Activated CD4-positive, alpha-beta T cell treated with anti-CD3 and anti-CD28 coated beads for 1 hour (primary cell): ENCODE data around the gene DDAH1.

ENCODE experiments used
- DNase-seq: peaks from one replicate; pipeline ENCODE4 v3.0.0-alpha.2; 2020

DDAH1 gene

DNA sequence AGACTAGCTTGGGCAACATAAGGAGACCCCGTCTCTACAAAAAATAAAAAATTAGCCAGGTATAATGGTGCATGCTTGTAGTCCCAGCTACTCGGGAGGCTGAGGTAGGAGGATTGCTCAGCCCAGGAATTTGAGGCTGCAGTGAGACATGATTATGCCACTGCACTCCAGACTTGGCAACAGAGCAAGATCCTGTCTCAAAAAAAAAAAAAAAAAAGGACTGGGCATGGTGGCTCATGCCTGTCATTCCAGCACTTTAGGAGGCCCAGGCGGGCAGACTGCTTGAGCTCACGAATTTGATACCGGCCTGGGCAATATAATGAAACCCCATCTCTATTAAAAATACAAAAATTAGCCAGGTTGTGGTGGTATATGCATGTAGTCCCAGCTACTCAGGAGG lies 141.2 kb downstream of the DDAH1 start:
- DNase-seq: no peak

DNA sequence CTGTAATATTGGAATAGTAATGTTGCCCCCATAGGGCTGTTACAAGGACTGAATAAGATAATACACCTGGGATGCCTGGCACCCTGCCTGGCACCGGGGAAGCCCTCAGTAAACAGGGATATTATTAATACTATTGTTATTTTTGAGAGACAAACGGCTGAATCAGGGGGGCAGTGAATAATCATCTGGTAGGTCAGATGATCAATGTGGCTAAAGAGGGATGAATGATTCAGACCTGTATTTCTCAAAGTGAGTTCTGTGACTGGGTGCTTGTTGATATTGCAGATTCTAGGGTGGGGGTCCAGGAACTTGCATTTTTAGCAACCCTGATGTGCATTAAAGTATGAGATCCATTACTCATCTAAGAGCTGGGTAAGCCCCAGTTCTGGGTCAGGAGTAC lies 142.3 kb downstream of the DDAH1 start:
- no peak for DNase-seq

DNA sequence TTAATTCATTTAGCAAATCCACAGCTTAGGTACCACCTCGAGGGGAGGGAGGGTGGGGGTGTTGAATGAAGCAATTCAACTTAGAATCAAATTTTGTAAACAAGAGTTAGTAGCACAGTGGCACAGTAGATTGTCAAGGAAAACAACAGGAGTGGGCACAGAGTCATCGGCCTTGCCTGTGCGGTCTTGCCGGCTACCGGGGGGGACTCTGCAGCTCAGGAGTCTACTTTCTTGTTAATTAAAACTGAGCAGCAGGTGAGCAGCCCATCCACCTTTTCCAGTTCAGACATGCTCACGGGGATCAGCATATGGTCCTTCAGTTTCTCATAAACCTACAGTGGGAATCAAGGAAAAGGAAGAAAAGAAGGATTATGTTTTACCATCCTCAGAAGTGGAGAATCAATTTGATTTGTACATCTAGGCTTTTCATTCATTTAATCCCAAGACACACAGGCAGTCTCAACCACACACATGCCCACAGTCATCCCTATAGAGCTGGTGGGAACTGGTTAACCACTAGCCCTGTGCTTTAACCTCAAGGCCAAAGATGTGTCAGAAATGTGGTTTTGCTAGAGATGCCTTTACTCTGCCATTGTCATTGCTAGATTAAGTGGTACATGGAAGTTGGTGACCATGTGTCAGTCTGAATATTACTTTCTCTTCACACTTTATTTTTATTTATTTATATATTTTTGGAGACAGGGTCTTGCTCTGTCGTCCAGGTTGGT lies 143.6 kb downstream of the DDAH1 start:
- no peak for DNase-seq

DNA sequence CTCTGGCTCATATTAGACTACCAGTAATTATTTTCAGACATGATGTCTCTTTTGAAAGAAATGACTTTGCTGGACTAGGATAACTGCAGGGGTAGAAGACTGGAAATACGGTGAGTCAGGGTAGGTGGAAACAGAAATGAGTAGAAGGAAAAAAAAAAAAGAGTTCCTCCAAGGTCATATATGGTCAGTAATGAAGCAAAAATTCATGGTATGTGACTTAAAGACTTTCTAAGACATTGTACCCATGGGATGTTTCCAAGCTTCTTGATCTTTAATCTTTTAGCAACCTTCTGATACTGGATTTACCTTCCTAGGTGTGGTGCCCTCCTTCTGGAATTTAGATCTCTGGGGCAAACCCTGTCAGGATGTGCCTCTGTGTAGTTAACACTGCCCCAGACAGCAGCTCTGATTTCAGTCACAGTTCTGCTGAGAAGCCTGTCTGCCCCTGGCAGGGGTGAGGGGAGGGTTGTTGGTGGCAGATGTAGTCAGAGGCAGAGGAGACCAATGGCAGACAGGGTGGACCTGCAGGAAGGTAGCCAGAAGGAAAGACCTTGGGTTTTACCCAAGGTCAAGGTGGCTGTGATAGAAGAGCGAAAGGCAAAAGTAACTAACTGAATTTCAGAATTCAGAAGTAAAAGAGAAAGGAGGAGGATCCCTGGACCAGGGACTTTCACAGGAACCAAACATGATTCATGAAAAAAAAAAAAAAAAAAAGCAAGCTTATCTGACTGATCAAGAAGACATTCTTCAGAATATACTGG lies 144.4 kb downstream of the DDAH1 start:
- no peak for DNase-seq

DNA sequence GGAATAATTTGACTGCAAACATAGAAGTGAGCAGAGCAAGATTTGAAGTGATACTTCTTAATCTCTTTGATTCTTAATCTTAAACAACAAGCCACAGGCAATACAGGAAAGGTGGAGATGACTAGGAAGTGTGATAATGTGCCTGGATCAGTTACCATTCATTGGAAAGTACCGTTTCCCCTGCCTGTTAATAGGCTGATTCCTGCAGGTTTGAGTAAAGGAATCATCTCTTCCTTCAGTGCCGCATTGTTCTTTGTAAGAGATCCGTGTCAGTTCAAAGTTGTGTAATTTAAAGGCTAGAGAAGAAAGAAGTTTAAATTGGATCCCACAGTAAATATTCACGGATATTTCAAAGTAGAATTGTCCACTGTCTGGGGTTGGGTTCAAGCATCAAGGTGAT lies 145.0 kb downstream of the DDAH1 start:
- no peak for DNase-seq

DNA sequence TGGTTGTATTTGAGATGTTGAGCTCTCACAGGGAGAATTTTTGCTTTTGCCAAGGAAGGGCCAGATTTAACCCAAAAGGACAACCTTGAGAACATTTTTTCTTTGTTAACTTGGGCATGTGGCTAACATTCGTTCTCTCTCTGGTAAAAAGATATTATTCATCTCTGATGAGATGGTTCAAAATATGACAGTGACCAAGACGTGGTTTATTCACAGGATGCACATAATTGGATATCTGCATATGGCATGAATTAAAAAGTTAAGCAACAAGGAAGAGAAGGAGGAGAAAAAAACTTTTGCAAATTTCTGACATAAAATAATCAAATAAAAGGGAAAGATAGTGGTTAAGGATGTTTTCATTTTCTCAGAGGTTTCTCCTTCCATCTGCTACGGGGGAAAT lies 145.5 kb downstream of the DDAH1 start:
- no peak for DNase-seq

DNA sequence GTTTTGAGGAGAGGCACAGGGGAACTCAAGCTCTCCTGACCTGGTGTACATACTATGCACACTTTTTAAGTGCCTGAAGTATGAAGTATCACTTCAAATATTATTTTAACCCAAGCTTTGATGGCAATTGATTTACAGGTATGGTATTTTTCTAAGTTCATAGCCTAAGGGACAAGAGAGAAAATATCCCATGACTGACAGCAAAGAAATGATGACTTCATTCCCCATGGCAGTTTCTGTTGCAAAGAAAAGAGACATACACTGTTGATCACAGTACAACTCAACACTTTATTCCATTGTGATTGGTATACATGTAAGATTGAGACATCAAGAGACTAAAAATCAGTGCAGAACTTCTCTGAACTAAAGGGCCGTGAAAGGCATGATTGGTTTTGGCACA lies 146.7 kb downstream of the DDAH1 start:
- no peak for DNase-seq

DNA sequence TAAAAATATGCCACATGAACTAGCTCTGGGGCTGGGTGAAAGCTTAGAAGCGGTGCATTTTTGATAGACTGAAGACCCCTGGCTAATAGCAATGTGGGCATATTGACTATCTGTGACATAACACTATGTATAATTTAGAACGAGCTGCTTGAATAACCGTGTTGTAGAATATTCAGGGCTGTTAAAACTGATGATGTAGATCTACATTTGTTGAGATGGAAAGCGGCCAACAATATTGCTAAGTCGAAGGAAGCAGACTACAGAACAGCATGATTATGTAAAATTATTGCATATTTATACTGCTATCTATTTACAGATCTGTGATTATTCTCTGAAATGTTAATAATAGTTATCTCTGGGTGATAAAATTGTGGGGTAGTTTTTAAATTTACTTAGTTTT lies 147.4 kb downstream of the DDAH1 start:
- no peak for DNase-seq

DNA sequence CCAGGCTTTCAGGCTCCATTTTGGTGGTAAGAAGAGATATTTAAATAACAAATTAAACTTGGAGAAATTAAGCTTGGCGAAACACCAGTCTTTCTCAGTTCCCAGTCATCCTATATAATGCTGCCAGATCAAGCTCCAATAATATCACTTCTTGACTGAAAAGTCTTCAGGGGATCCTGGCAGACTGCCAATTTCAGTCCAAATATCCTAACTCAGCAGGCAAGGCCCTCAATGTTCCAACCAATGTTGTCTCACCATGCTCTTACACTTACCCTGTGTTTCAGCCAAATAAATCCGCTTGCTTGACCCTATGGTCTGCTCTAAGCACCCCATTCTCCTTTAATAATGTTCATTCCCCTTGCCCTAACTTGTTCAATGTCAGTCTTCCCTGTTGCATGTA lies 148.6 kb downstream of the DDAH1 start:
- DNase-seq: no peak

DNA sequence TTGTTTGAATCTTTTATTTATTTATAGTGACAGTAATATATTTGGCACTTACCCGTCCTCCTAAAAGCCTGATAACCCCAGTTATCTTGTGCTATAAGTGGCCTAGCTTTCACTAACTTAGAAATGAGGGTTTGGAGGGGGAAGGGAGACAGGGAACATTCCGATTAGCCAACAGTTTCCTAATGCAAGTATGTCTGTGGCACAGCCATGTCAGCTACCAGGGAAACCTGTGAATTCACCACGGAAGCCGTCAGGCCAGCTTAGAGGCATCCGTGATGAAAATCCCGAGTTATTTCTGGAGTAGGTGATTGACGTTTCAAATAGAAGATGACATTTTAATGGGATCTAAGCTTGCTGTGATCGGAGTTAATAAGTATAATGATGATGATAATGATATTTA lies 149.2 kb downstream of the DDAH1 start:
- DNase-seq: no peak

DNA sequence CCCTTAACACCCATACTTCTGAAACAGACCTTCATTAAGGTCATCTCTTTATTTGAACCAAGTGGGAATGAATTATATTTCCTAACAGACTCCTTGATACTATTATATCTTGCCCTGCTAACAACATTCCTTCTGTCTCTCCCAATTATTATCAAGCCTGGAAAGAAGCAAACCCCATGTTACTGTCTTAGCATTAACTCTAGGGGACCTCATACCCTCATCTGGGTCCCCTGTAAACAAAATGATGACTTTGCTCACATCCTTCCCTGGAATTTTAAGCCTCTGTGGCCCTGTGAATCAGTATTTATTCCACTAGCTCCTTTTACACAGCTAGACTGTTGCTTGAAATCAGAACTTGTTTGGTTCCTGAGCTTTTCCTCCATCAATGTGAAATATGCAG lies 150.2 kb downstream of the DDAH1 start:
- no peak for DNase-seq

DNA sequence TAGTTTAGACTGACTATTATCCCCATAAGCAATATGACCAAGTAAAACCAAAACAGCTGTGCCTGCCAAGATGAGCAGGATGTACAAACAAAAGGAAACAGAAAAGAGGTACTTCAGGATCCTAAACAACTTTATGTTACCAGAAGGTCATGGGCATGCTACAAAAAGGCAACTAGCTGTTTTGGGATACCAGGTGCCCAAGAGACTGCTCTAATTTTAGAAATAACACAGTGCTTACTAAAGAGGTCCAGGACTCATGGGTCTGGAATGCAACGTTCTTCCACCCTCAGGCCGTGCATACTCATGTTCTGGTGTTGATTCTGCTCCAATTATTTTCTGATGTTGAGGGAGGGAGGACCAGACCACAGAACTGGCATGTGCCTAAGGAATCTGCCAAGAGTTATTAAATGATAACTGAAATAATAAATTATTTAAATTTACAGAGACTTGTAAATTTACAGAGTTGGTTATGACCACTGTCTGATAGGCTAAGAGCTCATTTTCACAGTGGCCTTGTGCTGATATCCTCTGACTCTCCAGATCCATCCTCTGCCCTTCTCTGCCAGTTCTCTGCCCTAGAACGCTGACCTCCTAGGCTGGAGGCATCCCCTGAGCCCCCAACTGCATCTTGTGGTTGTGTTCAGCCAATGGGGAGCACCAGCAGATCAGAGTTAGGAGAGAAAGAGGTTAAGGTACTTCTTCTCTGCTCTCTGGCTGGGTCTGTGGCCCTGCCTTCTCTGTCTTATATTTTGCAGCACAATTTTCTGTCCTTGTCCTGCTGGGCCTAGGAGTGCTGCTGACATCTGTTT lies 150.9 kb downstream of the DDAH1 start:
- DNase-seq: no peak

DNA sequence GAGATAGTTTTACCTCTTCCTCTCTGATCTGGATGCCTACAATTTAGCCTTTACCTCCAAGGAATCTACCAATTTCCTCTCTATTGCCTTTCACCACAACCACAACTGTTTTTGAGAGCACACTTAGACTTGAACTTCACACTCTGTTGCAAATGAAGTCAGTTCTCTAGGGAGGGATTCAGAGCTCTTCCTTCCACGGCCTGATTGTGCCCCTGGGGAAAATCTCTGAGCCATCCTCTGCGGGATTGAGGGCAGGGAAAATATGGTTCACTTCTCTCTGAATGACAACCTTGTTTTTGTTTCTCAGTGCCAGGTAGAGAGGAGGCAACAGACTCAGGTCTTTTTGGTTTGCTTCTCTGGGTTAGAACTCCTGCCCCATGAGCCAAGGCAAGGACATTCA lies 153.1 kb downstream of the DDAH1 start:
- DNase-seq: no peak

DNA sequence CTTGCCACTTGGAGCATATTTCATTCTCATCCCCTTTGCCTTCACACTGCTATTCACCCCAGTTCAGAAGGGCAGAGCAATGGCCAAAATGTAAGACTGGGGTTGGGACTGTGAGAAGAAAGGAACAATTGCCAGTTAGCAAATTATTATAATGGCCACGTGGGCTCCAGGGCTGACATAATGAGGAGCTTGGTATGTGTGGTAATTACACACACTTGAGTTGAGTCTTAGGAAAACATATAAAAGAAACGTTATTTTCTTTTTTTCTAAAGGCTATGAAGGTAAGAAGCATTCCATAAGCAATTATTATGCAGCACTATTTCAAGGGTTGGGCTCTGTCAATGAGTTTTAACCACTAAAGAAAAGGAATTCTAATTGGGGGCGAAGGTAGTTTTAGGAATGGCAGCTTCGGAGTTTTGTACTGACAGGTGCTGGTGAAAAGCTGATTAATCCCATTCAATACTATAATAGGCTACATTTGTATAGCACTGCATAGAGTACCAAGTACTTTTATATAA lies 156.1 kb downstream of the DDAH1 start:
- no peak for DNase-seq

DNA sequence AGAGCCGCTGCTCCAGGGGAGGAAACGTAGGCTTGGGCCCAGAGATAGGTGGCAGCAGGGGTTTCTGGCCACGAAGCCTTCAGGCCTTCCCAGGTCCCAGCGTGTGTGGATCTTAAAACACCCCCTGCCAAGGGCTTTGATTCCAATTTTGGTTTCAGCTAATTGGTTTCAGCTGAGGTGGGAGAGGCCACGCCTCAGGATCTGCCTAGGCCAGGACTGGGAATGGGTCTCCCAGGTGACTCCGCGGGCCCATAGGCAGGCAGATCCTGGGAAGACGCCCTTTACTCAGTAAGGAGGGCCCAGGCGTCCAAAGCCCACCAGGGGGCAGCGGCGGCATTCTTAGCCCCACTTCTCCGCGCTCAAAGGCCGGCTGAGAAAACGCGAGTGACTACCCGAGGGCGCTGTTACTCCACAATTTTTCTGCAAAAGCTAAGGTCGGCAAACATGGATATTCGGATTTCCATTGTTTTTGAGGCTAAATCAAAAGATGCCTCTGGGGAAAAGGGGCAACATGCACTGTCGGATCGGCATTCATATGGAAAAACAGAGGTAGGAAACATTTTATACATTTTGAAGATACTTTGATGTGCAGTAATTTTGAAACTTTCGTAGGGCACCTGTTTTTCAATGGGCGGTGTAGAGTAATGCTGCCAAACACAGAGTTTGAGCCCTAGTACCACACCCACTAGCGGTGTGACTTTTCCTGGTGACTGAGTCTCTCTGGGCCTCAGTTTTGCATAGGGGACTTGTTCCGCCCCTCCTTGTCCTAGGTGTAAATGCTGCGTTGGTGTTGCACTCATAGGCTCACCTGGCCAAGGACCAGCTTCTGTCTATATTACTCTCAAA lies 156.7 kb downstream of the DDAH1 start:
- DNase-seq: peak; percentile 46

DNA sequence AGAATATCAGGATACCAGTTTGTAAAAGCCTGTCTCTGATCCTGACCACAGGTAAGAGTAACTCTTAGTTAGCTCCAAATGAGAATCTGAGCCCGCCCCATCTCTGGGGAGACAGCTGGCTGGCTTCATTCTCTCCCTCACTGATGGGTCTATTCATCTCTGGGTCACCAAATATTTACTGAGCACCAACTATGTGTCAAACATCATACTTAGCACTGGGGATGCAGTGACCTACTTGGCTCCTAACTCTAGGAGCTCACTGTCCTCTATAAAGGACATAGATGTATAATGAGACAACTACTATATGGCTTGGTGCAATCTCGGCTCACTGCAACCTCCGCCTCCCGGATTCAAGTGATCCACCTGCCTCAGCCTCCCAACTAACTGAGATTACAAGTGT lies 158.7 kb downstream of the DDAH1 start:
- no peak for DNase-seq

DNA sequence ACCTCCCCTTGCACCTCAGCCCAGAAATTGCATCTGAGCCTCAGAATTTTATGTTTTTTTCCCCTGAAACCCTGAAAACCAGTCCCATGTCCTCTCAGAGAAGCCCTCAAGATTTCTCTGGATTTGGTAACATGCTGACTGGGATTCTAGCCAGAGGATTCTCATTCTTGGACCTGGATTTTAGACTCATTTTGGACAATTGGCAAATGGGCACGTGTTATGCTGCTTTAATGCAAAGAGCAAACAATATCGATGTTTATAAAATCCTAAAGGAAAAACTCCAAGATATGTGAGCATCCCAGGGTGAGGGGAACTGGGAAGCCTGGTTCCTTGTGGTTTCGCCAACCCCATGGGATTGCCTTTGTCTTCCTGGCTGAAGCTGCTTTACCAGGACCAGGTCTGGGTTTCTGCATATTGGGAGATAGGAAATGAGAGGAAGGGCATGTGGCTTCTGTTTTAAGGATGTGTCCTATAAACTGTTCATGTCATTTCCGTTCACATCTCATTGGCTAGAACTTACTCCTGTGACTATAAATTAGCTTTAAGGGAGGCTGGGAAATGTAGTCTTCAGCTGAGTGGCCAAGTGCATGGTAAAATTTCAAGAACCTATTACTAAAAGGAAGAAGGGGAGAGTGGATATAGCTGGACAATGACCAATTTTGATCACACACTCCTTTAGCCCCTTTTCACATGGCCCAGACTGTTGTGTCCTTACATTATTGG lies 161.4 kb downstream of the DDAH1 start:
- DNase-seq: no peak

DNA sequence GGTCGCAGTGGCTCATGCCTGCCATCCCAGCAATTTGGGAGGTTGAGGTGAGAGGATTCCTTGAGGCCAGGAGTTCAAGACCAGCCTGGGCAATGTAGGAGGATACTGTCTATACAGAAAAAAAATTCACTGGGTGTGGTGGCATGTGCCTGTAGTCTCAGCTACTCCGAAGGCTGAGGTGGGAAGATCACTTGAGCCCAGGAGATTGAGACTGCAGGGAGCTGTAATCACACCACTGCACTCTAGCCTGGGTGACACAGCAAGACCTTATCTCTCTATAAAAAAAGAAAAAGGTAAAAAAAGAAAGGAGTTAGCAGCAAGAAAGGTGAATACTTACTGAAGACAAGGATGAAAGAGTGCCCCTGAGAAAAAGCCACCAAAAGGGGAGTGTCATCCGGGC lies 164.8 kb downstream of the DDAH1 start:
- DNase-seq: no peak

DNA sequence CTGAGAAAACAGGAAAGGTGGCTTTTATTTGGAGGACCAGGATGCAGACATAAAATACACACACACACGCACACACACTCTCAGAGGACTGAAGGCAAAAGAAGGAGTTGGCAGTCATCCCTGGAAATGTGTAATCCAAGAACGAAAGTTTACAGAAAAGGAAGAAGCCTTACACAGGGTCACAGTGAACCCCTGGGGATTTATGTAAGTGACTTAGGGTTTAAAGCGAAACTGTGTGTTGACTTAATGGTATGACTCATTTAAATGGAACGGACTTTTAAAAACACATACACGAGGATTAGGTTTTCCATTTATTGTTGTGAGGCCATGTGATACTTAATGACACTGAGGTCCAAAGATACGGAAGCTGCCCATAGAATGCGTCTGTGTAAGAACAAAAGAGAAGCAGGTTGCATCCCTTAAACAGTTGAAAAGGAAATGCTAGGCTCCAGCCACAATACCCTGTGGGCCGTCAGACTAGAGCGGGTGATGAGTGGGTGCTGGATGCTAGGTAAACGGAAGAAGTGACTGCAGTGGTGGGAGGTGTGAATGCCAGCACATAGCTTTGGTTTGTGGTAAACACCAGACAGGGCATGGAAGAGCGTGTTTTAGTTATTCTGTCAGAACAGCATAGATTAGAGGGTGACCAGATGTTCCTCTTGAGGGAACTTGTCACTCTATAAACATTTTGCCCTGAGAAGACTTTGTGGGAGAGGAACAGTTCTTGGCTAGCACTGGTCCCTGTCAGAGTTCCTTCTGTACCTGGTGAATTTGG lies 166.9 kb downstream of the DDAH1 start:
- DNase-seq: peak; percentile 23

DNA sequence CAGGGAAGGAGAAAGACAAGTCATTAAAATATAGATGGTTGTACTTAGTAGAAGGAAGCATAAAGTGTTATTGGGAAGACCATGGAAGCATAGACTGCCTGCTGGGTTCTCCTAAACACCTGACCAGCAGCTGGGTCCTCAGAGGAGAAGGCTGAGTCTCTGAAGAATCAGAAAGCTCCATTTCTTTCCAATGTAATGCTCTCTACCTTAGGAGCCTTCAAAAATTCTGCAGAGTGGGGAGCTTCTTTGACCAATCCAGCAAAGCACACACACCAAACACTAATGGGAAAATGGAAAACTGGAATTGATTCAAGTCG lies 167.5 kb downstream of the DDAH1 start:
- no peak for DNase-seq

DNA sequence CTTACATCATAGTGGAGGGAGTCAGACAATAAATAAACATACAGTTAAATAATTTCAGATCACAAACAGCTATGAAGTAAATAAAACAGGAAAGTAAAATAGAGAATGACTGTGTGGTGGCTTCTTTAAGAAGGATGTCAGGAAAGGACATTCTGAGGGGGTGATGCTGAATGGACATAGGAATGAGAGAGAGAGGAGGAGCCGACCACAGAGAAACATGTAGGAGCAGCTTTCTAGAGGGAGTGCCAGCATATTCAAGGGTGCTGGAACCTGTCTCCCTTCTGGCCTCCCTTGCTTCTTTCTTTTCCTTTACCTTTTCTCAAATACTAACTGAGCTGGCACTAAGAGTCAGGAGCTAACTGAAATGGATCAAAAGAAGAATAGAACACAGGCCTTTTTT lies 168.0 kb downstream of the DDAH1 start:
- DNase-seq: no peak
